Spleen (tissue), 7 donors: ENCODE results near the gene CACNA2D4.

ENCODE experiments used
- CTCF ChIP-seq, 11 experiments: fragments of 200-600 bp in 7 of 11; fragments of 450-650 bp in 4 of 11; sonication (generic) in 4 of 11; IDR thresholded peaks in 8 of 11; conservative IDR thresholded peaks in 3 of 11; 1 replicate in 7 of 11; 2 replicates in 4 of 11; pipeline versions ENCODE4 v1.4.0 to v1.8.0; 2016 to 2021; ENCODE audit warnings: antibody characterized with exemption in 11 of 11, inconsistent platforms in 4 of 11, mild to moderate bottlenecking in 1 of 11
- POLR2A ChIP-seq, 3 donors: fragments of 450-650 bp; IDR thresholded peaks; one replicate each; pipeline ENCODE4 v1.5.1; 2017; ENCODE audit warnings: antibody characterized with exemption in 3 of 3, mild to moderate bottlenecking in 1 of 3
- POLR2AphosphoS5 ChIP-seq, 3 donors: sonication (generic); formaldehyde crosslinking; IDR thresholded peaks; one replicate each; pipeline ENCODE4 v1.5.1; 2017; ENCODE audit warnings: antibody characterized with exemption in 3 of 3
- donor health status: DM: no; HTN: no; CAD: no; lungs with moderate emphysema.
- donor health status: DM: no; HTN: no; CAD: no.
- donor health status: DM: no; HTN: no; CAD: no.

- TF ChIP-seq POLR2A (IDR thresholded peaks at IDR 0.05) (no peak), CTCF (IDR thresholded peaks at IDR 0.05 in 8 of 11, conservative IDR thresholded peaks at IDR 0.05 in 3 of 11) (no peak), POLR2AphosphoS5 (IDR thresholded peaks at IDR 0.05) (no peak)
Observed at GRCh38 chr12:1781772-1782171, 136.7 kb downstream of the CACNA2D4 start.
